Mesendoderm (in vitro differentiated cells): ENCODE results near the gene GREM2.
A peak's percentile ranks its signal among the peaks of the same experiment; 100 is the strongest.

Source experiments
- DNase-seq: peaks from one replicate; pipeline ENCODE4 v3.0.0; 2013
- H2AK5ac ChIP-seq: 2 replicates; pipeline ENCODE4 v1.6.1; 2013; ENCODE audit warnings: low read length, inconsistent platforms
- H2BK120ac ChIP-seq: 2 replicates; pipeline ENCODE4 v1.6.1; 2013; ENCODE audit warnings: low read depth, mild to moderate bottlenecking, low read length, moderate library complexity, mixed read lengths
- H2BK15ac ChIP-seq: replicated peaks from 2 replicates; pipeline ENCODE4 v1.6.1; 2013; ENCODE audit warnings: low read depth, mild to moderate bottlenecking, moderate library complexity
- H2BK5ac ChIP-seq: 2 replicates; pipeline ENCODE4 v1.6.1; 2013; ENCODE audit warnings: low read length, inconsistent platforms
- H3K18ac ChIP-seq: 2 replicates; pipeline ENCODE4 v1.6.1; 2013; ENCODE audit warnings: mild to moderate bottlenecking, low read length, mixed read lengths
- H3K23ac ChIP-seq: one replicate; pipeline ENCODE4 v1.6.1; 2013; ENCODE audit warnings: low read length
- H3K27ac ChIP-seq: 2 replicates; pipeline ENCODE4 v1.5.1; 2013; ENCODE audit warnings: low read depth, mild to moderate bottlenecking, inconsistent platforms, low read length, moderate library complexity
- H3K27me3 ChIP-seq: 2 replicates; pipeline ENCODE4 v1.6.1; 2013; ENCODE audit warnings: low read length, control low read depth, mild to moderate bottlenecking, inconsistent platforms; ENCODE audit not compliant: insufficient read depth, poor library complexity
- H3K36me3 ChIP-seq: 2 replicates; pipeline ENCODE4 v1.6.1; 2013; ENCODE audit warnings: low read length, inconsistent platforms; ENCODE audit not compliant: control insufficient read depth, insufficient read depth
- H3K4ac ChIP-seq: one replicate; pipeline ENCODE4 v1.6.1; 2013; ENCODE audit warnings: low read depth, mild to moderate bottlenecking, low read length, moderate library complexity
- H3K4me1 ChIP-seq: 2 replicates; pipeline ENCODE4 v1.6.1; 2013; ENCODE audit warnings: low read depth, low read length, inconsistent platforms; ENCODE audit not compliant: control insufficient read depth
- H3K4me2 ChIP-seq: 2 replicates; pipeline ENCODE4 v1.6.1; 2013; ENCODE audit warnings: low read length
- H3K4me3 ChIP-seq: 2 replicates; pipeline ENCODE4 v1.5.1; 2013; ENCODE audit warnings: mild to moderate bottlenecking, low read length
- H3K56ac ChIP-seq: one replicate; pipeline ENCODE4 v1.6.1; 2013; ENCODE audit warnings: low read length
- H3K79me1 ChIP-seq: 2 replicates; pipeline ENCODE4 v1.6.1; 2013; ENCODE audit warnings: low read length, inconsistent platforms
- H3K79me2 ChIP-seq: 2 replicates; pipeline ENCODE4 v1.6.1; 2013; ENCODE audit warnings: mild to moderate bottlenecking, low read length; ENCODE audit not compliant: control insufficient read depth, insufficient read depth
- H3K9ac ChIP-seq: 2 replicates; pipeline ENCODE4 v1.6.1; 2013; ENCODE audit warnings: low read length, inconsistent platforms
- H4K5ac ChIP-seq: one replicate; pipeline ENCODE4 v1.6.1; 2013; ENCODE audit warnings: low read length
- H4K8ac ChIP-seq: one replicate; pipeline ENCODE4 v1.6.1; 2013; ENCODE audit warnings: low read depth, mild to moderate bottlenecking, control low read depth, low read length, moderate library complexity
- WGBS: extraction: QIAGEN DNeasy Blood & Tissue Kit; methylation state at CpG from one replicate; pipeline ENCODE4 v1.1.7; 2013; ENCODE audit warnings: low lambda C conversion rate, missing lambda C conversion rate; ENCODE audit not compliant: insufficient coverage; ENCODE audit errors: extremely low coverage; 5-methylcytosine and 5-hydroxymethylcytosine counted together

Gene GREM2

DNA sequence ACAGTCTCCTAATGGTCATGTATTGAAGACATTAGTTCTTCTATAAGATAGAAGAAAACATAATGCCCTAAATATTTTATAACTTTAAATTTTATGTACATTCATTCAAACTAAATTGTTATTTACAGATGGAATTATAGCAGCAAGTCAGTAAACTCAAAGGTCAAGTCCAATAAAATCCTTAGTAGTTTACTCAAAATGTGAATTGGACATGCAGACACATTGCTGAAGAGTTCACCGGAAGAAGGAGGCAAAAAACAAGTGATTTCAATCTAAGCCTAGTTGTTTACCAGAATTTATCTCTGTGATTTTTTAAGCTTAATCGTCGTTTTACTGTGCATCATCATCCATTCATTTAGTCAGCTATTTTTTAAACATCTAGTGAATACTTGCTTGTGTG lies 149.7 kb downstream of the GREM2 start:
- H3K23ac ChIP-seq = no peak overlapping the region

DNA sequence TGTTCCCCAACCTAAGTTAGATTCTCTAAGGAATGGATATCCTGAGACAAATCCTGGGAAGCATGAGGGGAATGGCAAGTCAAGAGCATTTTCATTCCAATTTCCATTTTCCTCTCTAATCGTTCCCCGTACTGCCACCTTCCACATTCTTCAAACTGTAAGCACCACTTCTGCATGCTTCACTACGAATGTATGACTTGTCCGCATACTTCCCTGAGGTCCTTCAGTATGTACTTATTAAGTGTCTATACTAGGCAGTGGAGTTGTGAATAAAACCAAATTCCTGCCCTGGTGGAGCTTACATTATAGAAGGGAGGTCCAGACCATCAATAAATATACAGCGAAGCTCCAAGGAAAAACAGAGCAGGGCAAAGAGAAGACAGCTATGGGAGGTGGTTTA lies 154.8 kb downstream of the GREM2 start:
- Histone ChIP-seq H2BK5ac (no peak overlapping the region), H3K9ac (no peak overlapping the region), H3K79me2 (no peaks in the 10 kb centered on the region), H2BK120ac (no peak overlapping the region), H3K4me1 (no peaks in the 10 kb centered on the region), H3K23ac (no peak overlapping the region), H4K8ac (no peak overlapping the region), H3K4ac (no peak overlapping the region), H2BK15ac (no peak overlapping the region), H3K4me2 (no peak overlapping the region), H3K4me3 (no peak overlapping the region), H3K56ac (no peak overlapping the region), H3K27ac (no peak overlapping the region), H3K36me3 (no peaks in the 10 kb centered on the region), H3K79me1 (no peaks in the 10 kb centered on the region), H4K5ac (no peak overlapping the region), H3K18ac (no peak overlapping the region), H3K27me3 (no peaks in the 10 kb centered on the region), H2AK5ac (no peak overlapping the region)
- WGBS = no CpG with 5 or more reads among the region's 5 CpGs
- no peak for DNase-seq

More for the DNA sequence above, 149.7 kb downstream of the GREM2 start:
- Histone ChIP-seq H3K36me3 (no peaks in the 10 kb centered on the region), H3K79me2 (no peaks in the 10 kb centered on the region), H3K27me3 (no peaks in the 10 kb centered on the region), H2BK15ac (no peak overlapping the region), H3K4me3 (no peak overlapping the region), H2BK120ac (no peak overlapping the region), H3K4me1 (peaks cover 6% of the 10 kb centered on the region), H3K4me2 (no peak overlapping the region), H4K8ac (no peak overlapping the region), H3K4ac (no peak overlapping the region), H3K79me1 (no peaks in the 10 kb centered on the region), H3K9ac (no peak overlapping the region), H3K56ac (no peak overlapping the region), H4K5ac (no peak overlapping the region), H3K27ac (no peak overlapping the region), H3K18ac (no peak overlapping the region), H2BK5ac (no peak overlapping the region), H2AK5ac (no peak overlapping the region)
- WGBS = no CpG with 5 or more reads among the region's 3 CpGs
- no peak for DNase-seq

DNA sequence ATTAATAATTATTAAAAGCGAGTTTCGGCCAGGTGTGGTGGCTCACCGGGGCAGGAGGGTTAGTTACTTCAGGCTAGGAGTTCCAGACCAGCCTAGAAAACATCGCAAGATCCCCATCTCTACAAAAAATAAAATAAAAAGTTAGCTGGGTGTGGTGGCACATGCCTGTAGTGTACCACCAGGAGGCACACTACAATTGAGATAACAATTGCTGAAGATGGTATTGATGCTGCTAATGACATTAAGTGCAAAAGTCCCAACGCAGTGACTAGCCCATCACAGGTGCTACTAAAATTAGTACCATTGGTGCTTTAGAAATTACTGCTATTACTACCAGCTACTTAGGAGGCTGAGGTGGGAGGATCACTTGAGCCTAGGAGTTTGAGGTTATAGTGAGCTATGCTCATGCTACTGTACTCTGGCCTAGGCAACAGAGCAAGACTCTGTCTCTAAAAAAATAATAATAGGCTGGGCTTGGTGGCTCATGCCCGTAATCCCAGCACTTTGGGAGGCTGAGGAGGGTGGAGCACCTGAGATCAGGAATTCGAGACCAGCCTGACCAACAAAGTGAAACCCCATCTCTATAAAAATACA lies 156.6 kb downstream of the GREM2 start:
- DNase-seq = peak; percentile 49
- WGBS = no CpG with 5 or more reads among the region's 7 CpGs

DNA sequence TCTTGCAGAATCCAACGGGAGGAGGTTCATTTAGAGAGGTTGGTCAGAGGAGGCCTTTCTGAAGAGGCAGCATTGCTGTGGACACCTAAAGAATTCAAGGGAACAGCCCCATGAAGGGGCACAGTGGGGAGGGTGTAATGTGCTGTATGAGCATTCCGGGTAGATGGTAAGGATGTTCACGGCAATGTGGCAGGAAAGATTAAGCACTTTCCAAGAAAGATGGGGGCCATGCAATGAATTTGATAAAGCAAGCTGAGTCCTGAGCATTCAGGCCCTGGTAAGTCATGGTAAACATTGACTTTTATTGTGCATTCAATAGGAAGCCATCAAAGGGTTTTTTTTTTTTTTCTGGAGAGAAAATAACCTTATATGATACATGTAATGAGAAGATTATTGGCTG lies 166.6 kb downstream of the GREM2 start:
- H3K79me1 ChIP-seq = no peaks in the 10 kb centered on the region
- H3K4ac ChIP-seq = no peak overlapping the region
- H3K4me1 ChIP-seq = no peaks in the 10 kb centered on the region
- no peak overlapping the region for H4K5ac ChIP-seq
- no peak overlapping the region for H3K4me3 ChIP-seq
- no peak overlapping the region for H3K27ac ChIP-seq
- no peak overlapping the region for H3K23ac ChIP-seq
- no peaks in the 10 kb centered on the region for H3K27me3 ChIP-seq
- no peaks in the 10 kb centered on the region for H3K79me2 ChIP-seq
- no peak overlapping the region for H2AK5ac ChIP-seq
- no peak overlapping the region for H3K18ac ChIP-seq
- H4K8ac ChIP-seq = no peak overlapping the region
- no peak overlapping the region for H2BK5ac ChIP-seq
- H3K9ac ChIP-seq = no peak overlapping the region
- H3K56ac ChIP-seq = no peak overlapping the region
- DNase-seq = no peak
- H2BK120ac ChIP-seq = no peak overlapping the region
- no peak overlapping the region for H3K4me2 ChIP-seq
- no CpG with 5 or more reads among the region's 3 CpGs for WGBS
- no peaks in the 10 kb centered on the region for H3K36me3 ChIP-seq
- no peak overlapping the region for H2BK15ac ChIP-seq

More for the DNA sequence above, 156.6 kb downstream of the GREM2 start:
- H3K79me2 ChIP-seq = no peaks in the 10 kb centered on the region
- H2BK120ac ChIP-seq = no peak overlapping the region
- no peak overlapping the region for H4K5ac ChIP-seq
- no peak overlapping the region for H3K18ac ChIP-seq
- no peaks in the 10 kb centered on the region for H3K79me1 ChIP-seq
- no peak overlapping the region for H2AK5ac ChIP-seq
- H3K36me3 ChIP-seq = no peaks in the 10 kb centered on the region
- H3K4me1 ChIP-seq = no peaks in the 10 kb centered on the region
- H2BK15ac ChIP-seq = no peak overlapping the region
- no peak overlapping the region for H3K4me3 ChIP-seq
- no peak overlapping the region for H4K8ac ChIP-seq
- no peak overlapping the region for H3K4ac ChIP-seq
- no peak overlapping the region for H3K23ac ChIP-seq
- no peak overlapping the region for H3K27ac ChIP-seq
- no peaks in the 10 kb centered on the region for H3K27me3 ChIP-seq
- H2BK5ac ChIP-seq = no peak overlapping the region
- H3K56ac ChIP-seq = no peak overlapping the region
- no peak overlapping the region for H3K4me2 ChIP-seq
- no peak overlapping the region for H3K9ac ChIP-seq

DNA sequence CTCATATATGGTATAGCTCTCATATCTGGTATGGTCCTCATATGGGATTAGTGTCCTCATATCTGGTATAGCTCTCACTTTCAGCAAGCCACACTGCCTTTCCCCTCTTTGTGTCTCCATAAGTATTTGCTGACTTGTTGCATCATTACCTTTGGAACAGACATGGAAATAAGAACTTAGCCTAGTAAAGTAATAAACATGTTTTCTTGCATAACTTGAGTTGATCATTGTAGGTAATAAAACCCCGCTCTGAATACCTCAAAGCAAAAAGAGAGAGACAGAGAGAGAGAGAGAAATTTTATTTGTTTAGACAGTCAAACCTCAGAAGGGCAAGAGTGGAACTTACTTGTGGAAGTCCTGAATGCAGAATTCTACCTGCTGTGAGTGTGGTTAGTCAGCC lies 170.3 kb downstream of the GREM2 start:
- H3K36me3 ChIP-seq = no peaks in the 10 kb centered on the region
- no peak overlapping the region for H3K4me2 ChIP-seq
- no peak overlapping the region for H2BK5ac ChIP-seq
- no peak overlapping the region for H4K8ac ChIP-seq
- no peak overlapping the region for H3K9ac ChIP-seq
- no peak for DNase-seq
- no peak overlapping the region for H3K56ac ChIP-seq
- no peaks in the 10 kb centered on the region for H3K27me3 ChIP-seq
- H3K79me1 ChIP-seq = no peaks in the 10 kb centered on the region
- H3K4ac ChIP-seq = no peak overlapping the region
- no peak overlapping the region for H3K27ac ChIP-seq
- H4K5ac ChIP-seq = no peak overlapping the region
- H3K4me1 ChIP-seq = no peaks in the 10 kb centered on the region
- H3K23ac ChIP-seq = no peak overlapping the region
- no peak overlapping the region for H2BK120ac ChIP-seq
- WGBS = no CpG with 5 or more reads among the region's 1 CpG
- no peaks in the 10 kb centered on the region for H3K79me2 ChIP-seq
- no peak overlapping the region for H3K4me3 ChIP-seq
- H2AK5ac ChIP-seq = no peak overlapping the region
- H3K18ac ChIP-seq = no peak overlapping the region
- H2BK15ac ChIP-seq = no peak overlapping the region
